ENCODE measurements around the gene SHISA7.

The SHISA7 gene

GRCh38 chr19:55443045-55443823, at the start of gene SHISA7:
TSS of gene SHISA7 (minus strand) at chr19:55443300. CDS start at chr19:55442863, 437 bp downstream.
- DNase-seq (ENCODE audit: low read depth in 2 of 2): no peak

GRCh38 chr19:55492362-55492944, 49.4 kb upstream of the SHISA7 start:
- DNase-seq (ENCODE audit: low read depth in 2 of 2): no peak

GRCh38 chr19:55491546-55492360, 48.7 kb upstream of the SHISA7 start:
- no peak for DNase-seq (ENCODE audit: low read depth in 2 of 2)

- DNase-seq (ENCODE audit: low read depth in 2 of 2): no peak
These were observed 47.7 kb upstream of the SHISA7 start for GRCh38 chr19:55490478-55491432.

- no peak for DNase-seq (ENCODE audit: low read depth in 2 of 2)
These were observed 46.8 kb upstream of the SHISA7 start for GRCh38 chr19:55489711-55490477.

- no peak for DNase-seq (ENCODE audit: low read depth in 2 of 2)
These were observed 46.0 kb upstream of the SHISA7 start for GRCh38 chr19:55488986-55489710.

GRCh38 chr19:55487924-55488687, 45.0 kb upstream of the SHISA7 start, which contains the start of gene SSC5D:
TSS of gene SSC5D (plus strand) at chr19:55488436. CDS start at chr19:55488590, 154 bp downstream.
- no peak for DNase-seq (ENCODE audit: low read depth in 2 of 2)

GRCh38 chr19:55486971-55487923, 44.1 kb upstream of the SHISA7 start:
- DNase-seq (ENCODE audit: low read depth in 2 of 2): peak; percentile 55 to 58

GRCh38 chr19:55486043-55486970, 43.2 kb upstream of the SHISA7 start:
- no peak for DNase-seq (ENCODE audit: low read depth in 2 of 2)

GRCh38 chr19:55485439-55486011, 42.4 kb upstream of the SHISA7 start:
- DNase-seq (ENCODE audit: low read depth in 2 of 2): no peak

- DNase-seq (ENCODE audit: low read depth in 2 of 2): peak; percentile 47 to 49
These were observed 41.7 kb upstream of the SHISA7 start, which contains the start of gene NAT14 for GRCh38 chr19:55484593-55485438. TSS of gene NAT14 (plus strand) at chr19:55485188. CDS start at chr19:55485709, 521 bp downstream.

GRCh38 chr19:55483706-55484592, 40.8 kb upstream of the SHISA7 start:
- no peak for DNase-seq (ENCODE audit: low read depth in 2 of 2)

- DNase-seq (ENCODE audit: low read depth in 2 of 2): no peak
These were observed 40.0 kb upstream of the SHISA7 start for GRCh38 chr19:55482967-55483705.

Data from stimulated activated CD4-positive, alpha-beta T cell treated with anti-CD3 and anti-CD28 coated beads, Interleukin-4, amount 100 ng/mL, for 48 hours (primary cell).